Colonic mucosa (tissue), 4 donors: Measurements from ENCODE around the gene KPNB1. TPM values are rescaled to one million over a fixed set of nuclear protein-coding genes. Genes with fewer than 3 reads are reported as not detected.

Experiments used
- DNase-seq: peaks from one replicate; pipeline ENCODE4 v3.0.0-alpha.2; 2020
- H3K27ac ChIP-seq: fragments of 200-600 bp; one replicate; pipeline ENCODE4 v1.8.0; 2021
- H3K27me3 ChIP-seq: fragments of 200-600 bp; one replicate; pipeline ENCODE4 v1.8.0; 2021
- H3K36me3 ChIP-seq: fragments of 200-600 bp; one replicate; pipeline ENCODE4 v1.8.0; 2021
- H3K4me1 ChIP-seq: fragments of 200-600 bp; one replicate; pipeline ENCODE4 v1.8.0; 2021; ENCODE audit warnings: mild to moderate bottlenecking
- H3K4me3 ChIP-seq: fragments of 200-600 bp; one replicate; pipeline ENCODE4 v1.8.0; 2021
- H3K9ac ChIP-seq, 2 donors: one replicate each; pipeline ENCODE4 v1.7.0; 2013; ENCODE audit warnings: control low read depth in 2 of 2, low read depth in 2 of 2, low read length in 2 of 2
- H3K9me3 ChIP-seq: fragments of 200-600 bp; one replicate; pipeline ENCODE4 v1.8.0; 2021
- intact Hi-C: fragments of 100-400 bp; cut with DNase I; formaldehyde crosslinking; loops from one replicate; pipeline ENCODE4 v1.14.1; 2022
- total RNA-seq, 2 donors: library from RNA; stranded (reverse); fragmentation: NEBNext Ultra II Directional in 1 of 2; extraction: Animal tissue kit (Norgen Biotek cat#: 25700) in 1 of 2; gene quantifications; one replicate each; pipeline ENCODE4 v1.2.1, GENCODE V29; 2021
- TF ChIP-seq, protein P1 (sequence below): fragments of 200-600 bp; IDR thresholded peaks from one replicate; pipeline ENCODE4 v1.8.0; 2022; ENCODE audit warnings: antibody characterized with exemption, mild to moderate bottlenecking
- donor health status: healthy.
- donor health status: DM: no; HTN: no; CAD: no.
- donor health status: DM: no; HTN: no; CAD: no.

The KPNB1 gene
- total RNA-seq, 2 donors from 2014 or later = 247 to 356 TPM

DNA sequence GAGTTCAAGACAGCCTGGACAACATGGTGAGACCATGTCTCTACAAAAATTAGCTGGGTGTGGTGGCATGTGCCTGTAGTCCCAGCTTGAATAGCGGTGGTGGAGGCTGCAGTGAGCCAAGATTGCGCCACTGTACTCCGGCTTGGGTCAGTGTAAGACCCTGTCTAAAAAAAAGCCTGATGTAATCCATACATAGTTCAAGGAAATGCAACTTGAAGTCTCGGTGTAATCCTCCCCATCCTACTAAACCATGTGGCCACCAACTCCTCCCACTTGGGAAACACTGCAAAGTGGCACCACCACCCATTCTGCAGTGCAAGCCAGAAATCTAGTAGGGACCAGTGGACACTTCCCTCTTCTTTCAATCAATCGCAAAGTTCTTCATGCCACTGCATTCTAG lies 5.4 kb upstream of the KPNB1 start:
- Histone ChIP-seq H3K27me3 (no peaks in the 10 kb centered on the region), H3K36me3 (no peaks in the 10 kb centered on the region), H3K27ac (no peak overlapping the region), H3K4me1 (peaks cover 8% of the 10 kb centered on the region), H3K9ac (no peak overlapping the region), H3K9me3 (no peaks in the 10 kb centered on the region), H3K4me3 (no peak overlapping the region)
- intact Hi-C loops = no loop called here
- TF ChIP-seq, protein P1, sequence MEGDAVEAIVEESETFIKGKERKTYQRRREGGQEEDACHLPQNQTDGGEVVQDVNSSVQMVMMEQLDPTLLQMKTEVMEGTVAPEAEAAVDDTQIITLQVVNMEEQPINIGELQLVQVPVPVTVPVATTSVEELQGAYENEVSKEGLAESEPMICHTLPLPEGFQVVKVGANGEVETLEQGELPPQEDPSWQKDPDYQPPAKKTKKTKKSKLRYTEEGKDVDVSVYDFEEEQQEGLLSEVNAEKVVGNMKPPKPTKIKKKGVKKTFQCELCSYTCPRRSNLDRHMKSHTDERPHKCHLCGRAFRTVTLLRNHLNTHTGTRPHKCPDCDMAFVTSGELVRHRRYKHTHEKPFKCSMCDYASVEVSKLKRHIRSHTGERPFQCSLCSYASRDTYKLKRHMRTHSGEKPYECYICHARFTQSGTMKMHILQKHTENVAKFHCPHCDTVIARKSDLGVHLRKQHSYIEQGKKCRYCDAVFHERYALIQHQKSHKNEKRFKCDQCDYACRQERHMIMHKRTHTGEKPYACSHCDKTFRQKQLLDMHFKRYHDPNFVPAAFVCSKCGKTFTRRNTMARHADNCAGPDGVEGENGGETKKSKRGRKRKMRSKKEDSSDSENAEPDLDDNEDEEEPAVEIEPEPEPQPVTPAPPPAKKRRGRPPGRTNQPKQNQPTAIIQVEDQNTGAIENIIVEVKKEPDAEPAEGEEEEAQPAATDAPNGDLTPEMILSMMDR = no peak
- no peak for DNase-seq

DNA sequence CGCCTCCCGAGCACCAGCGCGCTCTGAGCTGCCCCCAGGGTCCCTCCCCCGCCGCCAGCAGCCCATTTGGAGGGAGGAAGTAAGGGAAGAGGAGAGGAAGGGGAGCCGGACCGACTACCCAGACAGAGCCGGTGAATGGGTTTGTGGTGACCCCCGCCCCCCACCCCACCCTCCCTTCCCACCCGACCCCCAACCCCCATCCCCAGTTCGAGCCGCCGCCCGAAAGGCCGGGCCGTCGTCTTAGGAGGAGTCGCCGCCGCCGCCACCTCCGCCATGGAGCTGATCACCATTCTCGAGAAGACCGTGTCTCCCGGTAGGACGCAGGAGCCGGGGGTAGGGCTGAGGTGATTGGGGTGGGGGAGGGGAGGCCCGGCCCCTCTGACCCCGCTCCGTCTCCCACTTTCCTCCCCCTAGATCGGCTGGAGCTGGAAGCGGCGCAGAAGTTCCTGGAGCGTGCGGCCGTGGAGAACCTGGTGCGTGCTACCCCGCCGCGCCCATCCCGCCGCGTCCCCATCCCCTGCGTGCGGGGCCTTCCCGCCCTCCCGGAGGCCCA lies 329 bp downstream of the KPNB1 start:
- Histone ChIP-seq H3K9me3 (no peaks in the 10 kb centered on the region), H3K36me3 (peaks cover 4% of the 10 kb centered on the region), H3K27ac (peak overlapping the region; percentile 82), H3K27me3 (no peaks in the 10 kb centered on the region), H3K4me1 (peaks cover 15% of the 10 kb centered on the region), H3K9ac (peak overlapping the region; percentile 71 to 83), H3K4me3 (peak overlapping the region; percentile 71)
- TF ChIP-seq, protein P1 = no peak
- no peak for DNase-seq
- intact Hi-C loops = no loop called here

DNA sequence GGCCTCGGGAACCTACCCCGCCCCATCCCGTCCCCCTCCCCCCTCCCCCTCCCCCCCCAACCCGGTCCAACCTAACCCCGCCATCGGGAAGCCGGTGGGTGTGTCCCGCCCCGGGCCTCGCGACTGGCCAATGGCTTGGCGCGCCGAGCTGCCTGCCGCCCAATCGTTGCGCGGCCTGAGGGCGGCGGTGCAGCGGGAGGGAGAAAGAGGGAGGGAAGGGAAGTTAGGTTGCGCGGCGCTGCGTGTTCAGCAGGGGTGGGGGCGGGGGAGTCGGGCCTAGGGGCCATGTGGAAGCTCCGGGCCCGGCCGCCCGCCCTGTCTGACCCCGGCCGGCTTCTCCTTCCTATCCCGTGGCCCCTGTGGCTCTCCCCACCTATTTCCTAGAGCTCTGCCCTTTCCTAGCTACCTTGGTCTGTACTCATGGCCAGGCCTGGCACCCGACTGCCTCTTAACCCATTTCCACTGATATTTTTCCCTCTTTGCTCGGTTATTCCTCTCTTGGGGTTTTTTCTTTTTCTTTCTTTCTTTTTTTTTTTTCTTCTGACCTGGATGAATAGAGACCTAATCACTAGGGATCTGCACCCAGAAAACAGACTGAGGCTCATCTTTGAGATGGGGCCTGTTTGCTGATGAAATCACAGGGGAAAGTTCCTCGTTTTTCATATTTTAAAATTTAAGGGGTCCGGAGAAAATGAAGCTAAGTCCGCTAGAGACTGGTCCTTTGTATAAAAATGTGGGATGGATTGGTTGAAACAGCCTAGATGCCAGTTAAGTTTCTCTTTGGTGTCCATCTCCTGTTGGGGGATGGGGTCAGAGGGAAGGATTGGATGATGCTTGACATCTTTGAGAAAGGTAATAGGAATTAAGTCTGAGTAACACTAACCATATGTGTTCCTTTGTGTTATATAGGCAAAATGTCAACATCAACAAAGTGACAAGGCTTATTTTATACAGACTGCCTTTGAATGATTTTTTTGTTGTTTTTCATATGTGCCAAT lies 1.1 kb downstream of the KPNB1 start:
- Histone ChIP-seq H3K36me3 (peaks cover 4% of the 10 kb centered on the region), H3K9me3 (no peaks in the 10 kb centered on the region), H3K4me1 (peaks cover 15% of the 10 kb centered on the region), H3K9ac (peak overlapping the region; percentile 74 to 83), H3K27me3 (no peaks in the 10 kb centered on the region), H3K4me3 (peak overlapping the region; percentile 71), H3K27ac (peak overlapping the region; percentile 82)
- TF ChIP-seq, protein P1 = no peak
- peak; percentile 95 for DNase-seq
- intact Hi-C loops = no loop called here

DNA sequence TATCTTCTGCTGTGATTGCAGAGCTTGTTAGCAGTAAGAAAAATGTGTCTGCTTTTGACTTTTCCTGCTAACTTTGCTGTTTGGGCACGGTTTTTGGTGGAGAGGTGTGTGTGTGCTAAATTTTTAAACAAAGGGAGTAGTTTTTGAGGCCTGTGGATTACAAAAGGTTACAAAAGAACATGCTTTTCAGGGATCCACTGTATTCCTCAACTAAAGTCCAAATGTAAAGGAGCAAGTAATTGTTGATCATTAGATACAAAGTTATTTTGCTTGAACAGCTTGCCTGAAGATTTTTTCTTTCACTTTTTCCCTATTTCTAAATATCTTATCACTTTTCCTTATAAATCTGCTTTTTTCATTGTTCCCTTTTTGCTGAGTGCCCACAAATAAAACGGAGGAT lies 2.0 kb downstream of the KPNB1 start:
- DNase-seq = no peak
- H3K9ac ChIP-seq = no peak overlapping the region
- no peaks in the 10 kb centered on the region for H3K27me3 ChIP-seq
- no peak overlapping the region for H3K4me3 ChIP-seq
- H3K9me3 ChIP-seq = no peaks in the 10 kb centered on the region
- peaks cover 15% of the 10 kb centered on the region for H3K4me1 ChIP-seq
- intact Hi-C loops = no loop called here
- TF ChIP-seq, protein P1 = no peak
- peaks cover 4% of the 10 kb centered on the region for H3K36me3 ChIP-seq
- H3K27ac ChIP-seq = no peak overlapping the region

DNA sequence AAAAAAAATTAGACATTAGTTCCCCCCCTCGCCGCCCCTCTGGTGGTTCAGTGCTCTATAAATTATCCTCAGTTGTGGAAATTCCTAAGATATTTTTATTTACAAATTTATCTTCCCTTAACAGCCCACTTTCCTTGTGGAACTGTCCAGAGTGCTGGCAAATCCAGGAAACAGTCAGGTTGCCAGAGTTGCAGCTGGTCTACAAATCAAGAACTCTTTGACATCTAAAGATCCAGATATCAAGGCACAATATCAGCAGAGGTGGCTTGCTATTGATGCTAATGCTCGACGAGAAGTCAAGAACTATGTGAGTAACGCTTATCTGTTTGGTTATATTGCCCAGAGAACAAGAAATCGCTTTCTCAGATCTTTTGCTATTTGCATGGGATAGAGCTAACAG lies 2.9 kb downstream of the KPNB1 start:
- H3K4me3 ChIP-seq = no peak overlapping the region
- no peak overlapping the region for H3K27ac ChIP-seq
- H3K9me3 ChIP-seq = no peaks in the 10 kb centered on the region
- no peak overlapping the region for H3K9ac ChIP-seq
- intact Hi-C loops = no loop called here
- H3K36me3 ChIP-seq = peaks cover 10% of the 10 kb centered on the region
- H3K27me3 ChIP-seq = no peaks in the 10 kb centered on the region
- peaks cover 15% of the 10 kb centered on the region for H3K4me1 ChIP-seq
- no peak for DNase-seq
- TF ChIP-seq, protein P1 = no peak
